Stimulated activated CD4-positive, alpha-beta T cell treated with anti-CD3 and anti-CD28 coated beads, Interleukin-15, amount 100 ng/mL, for 48 hours (primary cell): ENCODE measurements around the gene TBC1D9B.
"Not testable (repeated sequence)": the region's sequence is repeated elsewhere in the genome, so short reads cannot be mapped to it uniquely, and the experiment has no call there.

Experiments used
- DNase-seq, 2 donors: peaks; one replicate each; pipeline ENCODE4 v3.0.0-alpha.2; 2020; ENCODE audit warnings: low read depth in 2 of 2

TBC1D9B gene

GRCh38 chr5:179839328-179840256, 68.1 kb downstream of the TBC1D9B start:
- DNase-seq = no peak

DNA sequence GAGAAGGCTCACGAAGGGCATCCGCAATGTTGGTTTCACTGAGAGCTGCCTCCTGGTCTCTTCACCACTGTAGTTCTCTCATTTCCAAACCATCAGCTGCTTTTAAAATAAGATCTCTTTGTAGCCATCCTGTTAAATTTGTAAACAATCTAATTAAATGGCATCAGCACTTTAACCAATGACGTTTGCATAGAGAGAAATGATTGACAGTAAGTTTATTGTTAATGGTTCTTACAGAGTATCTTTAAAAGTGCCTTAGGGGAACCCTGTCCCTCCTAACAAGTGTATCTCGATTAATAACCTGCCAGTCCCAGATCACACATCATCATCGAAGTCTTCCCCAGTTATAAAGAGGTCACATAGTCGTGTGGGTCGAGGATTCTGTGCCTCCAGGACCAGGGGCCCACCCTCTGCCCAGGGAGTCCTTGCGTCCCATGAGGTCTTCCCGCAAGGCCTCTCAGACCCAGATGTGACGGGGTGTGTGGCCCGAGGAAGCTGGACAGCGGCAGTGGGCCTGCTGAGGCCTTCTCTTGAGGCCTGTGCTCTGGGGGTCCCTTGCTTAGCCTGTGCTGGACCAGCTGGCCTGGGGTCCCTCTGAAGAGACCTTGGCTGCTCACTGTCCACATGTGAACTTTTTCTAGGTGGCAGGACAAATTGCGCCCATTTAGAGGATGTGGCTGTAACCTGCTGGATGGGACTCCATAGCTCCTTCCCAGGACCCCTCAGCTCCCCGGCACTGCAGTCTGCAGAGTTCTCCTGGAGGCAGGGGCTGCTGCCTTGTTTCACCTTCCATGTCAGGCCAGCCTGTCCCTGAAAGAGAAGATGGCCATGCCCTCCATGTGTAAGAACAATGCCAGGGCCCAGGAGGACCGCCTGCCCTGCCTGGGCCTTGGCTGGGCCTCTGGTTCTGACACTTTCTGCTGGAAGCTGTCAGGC, 70.4 kb downstream of the TBC1D9B start:
- DNase-seq = no peak

- DNase-seq = peak; percentile 23 to 31
Observed at GRCh38 chr5:179836225-179837019, 71.3 kb downstream of the TBC1D9B start.

DNA sequence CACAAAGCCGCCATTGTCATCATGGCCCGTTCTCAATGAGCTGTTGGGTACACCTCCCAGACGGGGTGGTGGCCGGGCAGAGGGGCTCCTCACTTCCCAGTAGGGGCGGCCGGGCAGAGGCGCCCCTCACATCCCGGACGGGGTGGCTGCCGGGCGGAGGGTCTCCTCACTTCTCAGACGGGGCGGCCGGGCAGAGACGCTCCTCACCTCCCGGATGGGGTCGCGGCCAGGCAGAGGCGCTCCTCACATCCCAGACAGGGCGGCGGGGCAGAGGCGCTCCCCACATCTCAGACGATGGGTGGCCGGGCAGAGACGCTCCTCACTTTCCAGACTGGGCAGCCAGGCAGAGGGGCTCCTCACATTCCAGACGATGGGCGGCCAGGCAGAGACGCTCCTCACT, 72.8 kb downstream of the TBC1D9B start:
- not testable (repeated sequence) for DNase-seq

DNA sequence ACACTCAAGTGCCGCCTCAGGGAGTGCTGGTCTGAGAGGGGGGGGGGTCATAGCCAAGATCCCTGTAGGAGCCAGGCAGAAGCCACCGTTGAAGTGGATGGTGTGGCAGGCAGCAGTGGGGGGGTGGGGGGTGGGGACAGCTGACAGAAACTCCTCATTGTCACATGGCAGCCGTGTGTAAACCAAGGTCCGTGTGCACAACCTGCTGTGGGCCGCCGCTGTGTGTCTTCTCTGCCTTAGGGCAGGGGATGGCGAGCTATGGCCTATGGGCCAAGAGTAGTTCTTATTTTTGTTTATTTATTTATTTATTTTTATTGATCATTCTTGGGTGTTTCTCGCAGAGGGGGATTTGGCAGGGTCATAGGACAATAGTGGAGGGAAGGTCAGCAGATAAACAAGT, 73.6 kb downstream of the TBC1D9B start:
- DNase-seq = no peak

- DNase-seq = no peak
Observed at GRCh38 chr5:179833709-179834070, 74.0 kb downstream of the TBC1D9B start.

- DNase-seq = no peak
Observed at GRCh38 chr5:179833056-179833708, 74.5 kb downstream of the TBC1D9B start.

- DNase-seq = no peak
Observed at GRCh38 chr5:179832039-179832745, 75.5 kb downstream of the TBC1D9B start.

GRCh38 chr5:179830818-179831468, 76.8 kb downstream of the TBC1D9B start:
- DNase-seq = no peak

DNA sequence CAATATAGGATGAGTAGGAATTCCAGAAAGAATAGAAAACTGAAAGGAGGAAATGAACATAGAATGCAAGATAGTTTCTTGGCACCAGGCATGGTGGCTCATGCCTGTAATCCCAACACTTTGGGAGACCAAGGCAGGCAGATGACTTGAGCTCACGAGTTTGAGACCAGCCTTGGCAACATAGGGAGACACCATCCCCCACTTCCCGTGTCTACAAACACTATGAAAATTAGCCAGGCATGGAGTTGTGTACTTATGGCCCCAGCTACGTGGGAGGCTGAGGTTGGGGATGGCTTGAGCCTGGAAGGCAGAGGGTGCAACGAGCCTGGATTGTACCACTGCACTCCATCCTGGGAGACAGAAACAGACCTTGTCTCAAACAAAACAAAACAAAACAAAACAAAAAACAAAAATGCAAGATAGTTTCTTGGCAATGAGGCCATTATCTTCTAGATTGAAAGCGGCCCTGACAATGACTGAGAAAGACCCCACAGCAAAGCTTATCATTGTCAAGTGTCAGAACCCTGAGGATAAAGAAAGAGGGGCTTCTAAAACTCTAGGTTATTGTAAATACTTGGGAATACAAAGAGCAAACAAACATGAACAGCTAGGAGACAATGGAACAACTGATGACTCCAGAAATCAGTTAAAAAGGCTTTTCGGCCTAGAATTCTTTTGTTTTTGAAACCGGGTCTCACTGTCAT, 77.8 kb downstream of the TBC1D9B start:
- no peak for DNase-seq

- no peak for DNase-seq
Observed at GRCh38 chr5:179828756-179829421, 78.8 kb downstream of the TBC1D9B start.

DNA sequence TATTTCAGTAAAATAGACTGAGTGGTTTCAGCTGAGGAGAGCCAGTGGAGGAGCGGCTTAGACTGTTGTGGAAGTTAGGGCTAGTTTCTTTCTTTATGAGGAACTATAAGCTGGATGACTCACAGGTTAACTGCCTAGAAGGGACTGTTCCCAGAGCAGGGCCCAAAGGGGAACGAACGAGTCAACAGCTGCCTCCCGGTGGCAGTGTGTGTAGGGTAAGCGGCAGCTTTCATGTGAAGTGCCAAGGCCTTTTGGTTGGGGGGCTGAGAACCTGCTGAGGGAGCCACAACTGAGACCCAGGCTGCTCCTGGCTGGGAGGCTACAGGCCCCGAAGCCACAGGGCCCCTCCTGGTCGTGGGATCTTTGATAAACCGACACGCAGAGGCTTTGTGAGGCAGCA, 80.0 kb downstream of the TBC1D9B start:
- peak; percentile 56 to 63 for DNase-seq

DNA sequence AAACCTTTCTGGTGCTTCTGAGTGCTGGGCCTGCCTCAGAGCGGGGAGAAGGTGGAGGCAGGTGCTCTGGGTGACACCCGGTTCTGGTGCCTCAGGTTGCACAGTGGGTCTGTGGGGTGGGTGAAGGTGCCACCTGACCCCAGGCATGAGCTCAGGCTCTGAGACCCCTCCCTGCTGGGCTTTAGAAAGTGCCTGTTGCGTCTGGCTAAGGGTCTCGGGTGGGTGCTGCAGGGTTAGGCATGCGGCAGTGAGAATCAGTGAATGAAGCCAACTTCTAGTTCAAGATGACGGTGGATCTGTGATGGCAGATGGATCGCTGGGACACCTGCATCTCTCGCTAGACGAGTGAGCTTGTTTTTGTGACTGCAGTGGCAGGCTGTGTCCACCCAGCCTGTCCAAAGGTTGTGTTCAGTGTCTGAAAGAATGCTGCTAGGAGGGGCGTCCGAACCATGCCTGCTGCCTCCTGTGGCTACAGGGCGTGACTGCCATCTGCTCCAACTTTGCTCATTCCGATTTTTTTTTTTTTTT, 82.0 kb downstream of the TBC1D9B start:
- no peak for DNase-seq

DNA sequence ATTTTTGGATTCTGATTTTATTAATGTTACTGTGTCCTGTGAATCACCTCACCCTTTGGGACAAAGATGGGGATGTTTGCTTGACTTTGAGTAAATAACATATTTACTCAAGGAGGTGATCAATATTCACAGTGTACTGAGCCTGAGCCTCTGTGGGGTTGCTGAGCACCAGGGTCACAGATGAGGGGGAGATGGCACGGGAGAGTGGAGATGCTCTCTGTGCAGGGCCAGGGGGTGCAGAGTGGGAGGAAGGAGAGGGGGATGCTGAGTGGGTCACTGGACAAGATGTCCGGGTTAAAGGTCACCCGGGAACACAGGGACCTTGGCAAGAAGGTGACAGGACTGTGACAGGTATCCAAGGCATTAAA, 83.0 kb downstream of the TBC1D9B start:
- DNase-seq = no peak

DNA sequence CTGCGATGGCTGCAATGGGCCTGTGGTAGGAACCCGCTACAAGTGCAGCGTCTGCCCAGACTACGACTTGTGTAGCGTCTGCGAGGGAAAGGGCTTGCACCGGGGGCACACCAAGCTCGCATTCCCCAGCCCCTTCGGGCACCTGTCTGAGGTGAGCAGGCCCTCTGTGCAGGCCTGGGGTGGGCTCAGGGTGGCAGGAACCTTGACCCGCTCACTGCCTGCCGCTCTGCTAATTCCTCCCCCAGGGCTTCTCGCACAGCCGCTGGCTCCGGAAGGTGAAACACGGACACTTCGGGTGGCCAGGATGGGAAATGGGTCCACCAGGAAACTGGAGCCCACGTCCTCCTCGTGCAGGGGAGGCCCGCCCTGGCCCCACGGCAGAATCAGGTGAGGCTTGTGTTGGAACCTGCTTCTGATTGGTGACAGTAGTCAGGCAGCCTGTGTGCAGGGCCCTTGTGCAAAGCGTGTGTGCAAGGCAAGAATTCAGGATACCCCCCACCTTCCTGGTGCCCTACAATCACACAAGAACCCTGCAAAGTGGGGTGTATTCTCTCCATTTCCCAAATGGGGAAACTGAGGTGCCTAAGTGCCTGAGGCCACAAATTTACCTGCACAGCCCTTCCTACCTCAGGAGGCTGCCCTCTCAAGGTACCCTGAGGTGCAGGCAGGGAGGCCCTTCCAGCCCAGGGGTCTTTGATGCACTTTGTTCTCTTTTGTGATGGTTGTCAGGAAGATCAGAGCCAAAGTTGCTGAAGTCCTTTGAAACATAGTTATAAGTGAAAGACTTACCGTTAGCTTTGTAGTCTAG, 83.6 kb downstream of the TBC1D9B start:
- DNase-seq = no peak

- DNase-seq = no peak
Observed at GRCh38 chr5:179822444-179822990, 85.2 kb downstream of the TBC1D9B start.

- DNase-seq = no peak
Observed at GRCh38 chr5:179822059-179822432, 85.7 kb downstream of the TBC1D9B start.
